ENCODE measurements around the gene ECHS1. TPM values are rescaled to one million over a fixed set of nuclear protein-coding genes. Genes with fewer than 3 reads are reported as not detected.

Gene ECHS1
- total and polyA plus RNA-seq, 10 of the 15 experiments (the other 5 are each of a cell fraction or from before 2014, with no cell fraction given): 32.7 to 164 (median 62.4) TPM

- no peaks in the 10 kb centered on the region for H3K27me3 ChIP-seq (replicated peaks in 1 of 2; ENCODE audit: control insufficient read depth in 2 of 2, insufficient read depth in 2 of 2, low read length in 1 of 2)
- no peak overlapping the region for H2AFZ ChIP-seq (ENCODE audit: control insufficient read depth, low read depth, low read length)
- 86% methylated on average over 6 of the region's 6 CpGs for WGBS (ENCODE audit: insufficient coverage, insufficient replicate concordance, low lambda C conversion rate, missing lambda C conversion rate)
- RAD21 ChIA-PET (ENCODE audit: unreplicated experiment): interaction anchor here (1.2 kb wide), 1 partner anchor 46 kb away, joined by 3 read pairs; no protein-coding TSS in a partner anchor
- no peaks in the 10 kb centered on the region for H3K4me1 ChIP-seq (ENCODE audit: control insufficient read depth, insufficient read depth, low read length)
- SMC1A ChIA-PET (ENCODE audit: uncharacterized antibody, unreplicated experiment): interaction anchor here (1.0 kb wide), 1 partner anchor 25 kb away, joined by 3 read pairs; no protein-coding TSS in a partner anchor
- no peaks in the 10 kb centered on the region for H3K36me3 ChIP-seq (ENCODE audit: control insufficient read depth in 2 of 2, insufficient read depth in 2 of 2, low read length in 1 of 2)
- no peak for TF ChIP-seq PAX8 (IDR thresholded peaks at IDR 0.05)
- no peak overlapping the region for H3K4me2 ChIP-seq (ENCODE audit: control insufficient read depth, insufficient read depth)
- no peak for ATAC-seq
- H3K4me3 ChIP-seq: no peak overlapping the region
- no peaks in the 10 kb centered on the region for H3K9me3 ChIP-seq (replicated peaks; ENCODE audit: control insufficient read depth, insufficient read depth, low read length)
- H3K27ac ChIP-seq (ENCODE audit: control insufficient read depth, insufficient read depth): no peak overlapping the region
- no peak overlapping the region for H3K9ac ChIP-seq (ENCODE audit: control insufficient read depth, insufficient read depth, low read length)
- in situ Hi-C loops (cut with MboI): no loop called here
- no peaks in the 10 kb centered on the region for H4K20me1 ChIP-seq (ENCODE audit: control insufficient read depth, insufficient read depth)
- no peak for DNase-seq (ENCODE audit: low read depth, low spot score)
- no peaks in the 10 kb centered on the region; the same call in 1 of the 2 replicates for H3K79me2 ChIP-seq (ENCODE audit: control insufficient read depth, insufficient read depth, low read length)
- POLR2A ChIA-PET: interaction anchor here (0.7 kb wide), 1 partner anchor 32 kb away, joined by 3 read pairs; no protein-coding TSS in a partner anchor
- BruUV-seq (replicated peaks): no TSS peak
- CTCF ChIA-PET: no interaction called here
- no peak for FAIRE-seq
- intact Hi-C loops (cut with micrococcal nuclease; ENCODE audit: unreplicated experiment): no loop called here
These were observed 17.9 kb downstream of the ECHS1 start for GRCh38 chr10:133355266-133355665.

GRCh38 chr10:133354672-133355240 lies 18.4 kb downstream of the ECHS1 start:
- intact Hi-C loops (cut with micrococcal nuclease; ENCODE audit: unreplicated experiment): no loop called here
- CTCF ChIA-PET: no interaction called here
- in situ Hi-C loops (cut with MboI): no loop called here

More at GRCh38 chr10:133354672-133355240, 18.4 kb downstream of the ECHS1 start:
- no peak overlapping the region for H3K27ac ChIP-seq (ENCODE audit: control insufficient read depth, insufficient read depth)
- H3K27me3 ChIP-seq (replicated peaks in 1 of 2; ENCODE audit: control insufficient read depth in 2 of 2, insufficient read depth in 2 of 2, low read length in 1 of 2): no peaks in the 10 kb centered on the region
- no peak overlapping the region for H3K9ac ChIP-seq (ENCODE audit: control insufficient read depth, insufficient read depth, low read length)
- no peaks in the 10 kb centered on the region for H4K20me1 ChIP-seq (ENCODE audit: control insufficient read depth, insufficient read depth)
- 80% methylated on average over 14 of the region's 14 CpGs for WGBS (ENCODE audit: insufficient coverage, insufficient replicate concordance, low lambda C conversion rate, missing lambda C conversion rate)
- H3K79me2 ChIP-seq (ENCODE audit: control insufficient read depth, insufficient read depth, low read length): no peaks in the 10 kb centered on the region; the same call in 1 of the 2 replicates
- ATAC-seq (no peak), FAIRE-seq (no peak), DNase-seq (ENCODE audit: low read depth, low spot score) (no peak)
- H3K4me1 ChIP-seq (ENCODE audit: control insufficient read depth, insufficient read depth, low read length): no peaks in the 10 kb centered on the region
- SMC1A ChIA-PET (ENCODE audit: uncharacterized antibody, unreplicated experiment): interaction anchor here (1.0 kb wide), 1 partner anchor 25 kb away, joined by 3 read pairs; no protein-coding TSS in a partner anchor
- TF ChIP-seq FOS (IDR thresholded peaks at IDR 0.05; ENCODE audit: borderline replicate concordance, extremely low read depth, insufficient read length) (no peak), CBX5 (IDR thresholded peaks at IDR 0.05; ENCODE audit: low read depth) (no peak), CEBPZ (IDR thresholded peaks at IDR 0.05; ENCODE audit: low read depth, low read length) (no peak), MTA3 (IDR thresholded peaks at IDR 0.05; ENCODE audit: borderline replicate concordance, low read length) (no peak), TCF7 (IDR thresholded peaks at IDR 0.05; ENCODE audit: borderline replicate concordance) (no peak)
- POLR2A ChIA-PET: interaction anchor here (0.7 kb wide), 1 partner anchor 32 kb away, joined by 3 read pairs; no protein-coding TSS in a partner anchor
- no peaks in the 10 kb centered on the region for H3K9me3 ChIP-seq (replicated peaks; ENCODE audit: control insufficient read depth, insufficient read depth, low read length)
- RAD21 ChIA-PET (ENCODE audit: unreplicated experiment): no interaction called here
- no peak overlapping the region for H2AFZ ChIP-seq (ENCODE audit: control insufficient read depth, low read depth, low read length)
- no peak overlapping the region for H3K4me2 ChIP-seq (ENCODE audit: control insufficient read depth, insufficient read depth)
- BruUV-seq (replicated peaks): no TSS peak
- H3K36me3 ChIP-seq (ENCODE audit: control insufficient read depth in 2 of 2, insufficient read depth in 2 of 2, low read length in 1 of 2): no peaks in the 10 kb centered on the region
- H3K4me3 ChIP-seq: no peak overlapping the region

All from GM12878 (cell line).